SH-SY5Y (cell line): ENCODE results near the gene CALCB.

Experiments used
- GATA2 ChIP-seq: IDR thresholded peaks from 2 replicates; pipeline ENCODE4 v1.6.1; 2011; ENCODE audit warnings: mild to moderate bottlenecking, low read depth, low read length
- GATA3 ChIP-seq: IDR thresholded peaks from 2 replicates; pipeline ENCODE4 v1.6.1; 2011; ENCODE audit warnings: low read depth, mild to moderate bottlenecking, low read length, moderate library complexity

DNA sequence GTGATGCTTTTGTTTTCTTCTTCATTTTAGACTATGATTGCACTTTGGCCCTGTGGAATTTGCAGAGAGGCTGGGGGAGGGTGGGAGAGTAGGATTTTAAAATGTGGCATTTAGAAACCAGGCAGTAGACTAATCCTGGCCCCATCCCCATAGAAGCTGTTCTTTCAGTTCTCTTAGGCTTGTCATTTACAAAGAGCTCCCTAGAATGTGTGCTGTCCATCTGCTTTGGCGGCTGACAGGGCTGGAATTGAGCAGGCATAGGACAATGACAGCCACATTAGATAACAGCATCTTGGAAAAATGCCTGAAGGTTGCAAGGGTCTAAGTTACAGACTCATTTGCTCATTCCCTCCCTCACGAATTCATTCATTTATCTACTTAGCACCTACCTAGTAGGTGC is 51.1 kb downstream of the CALCB start:
- no peak for TF ChIP-seq GATA2
- TF ChIP-seq GATA3 = no peak
